Tibial nerve (tissue), 4 donors: ENCODE data around the gene SLIT3.
"Not testable (repeated sequence)": the region's sequence is repeated elsewhere in the genome, so short reads cannot be mapped to it uniquely, and the experiment has no call there.

ENCODE experiments used
- CTCF ChIP-seq, 5 experiments: fragments of 200-600 bp in 3 of 5; fragments of 450-650 bp in 2 of 5; sonication (generic) in 3 of 5; IDR thresholded peaks; one replicate each; pipeline ENCODE4 v1.5.1; 2016 to 2019; ENCODE audit warnings: antibody characterized with exemption in 5 of 5, mild to moderate bottlenecking in 3 of 5, moderate library complexity in 2 of 5
- EP300 ChIP-seq, 2 donors: sonication (generic); formaldehyde crosslinking; IDR thresholded peaks; one replicate each; pipeline ENCODE4 v1.6.1; 2017; ENCODE audit warnings: antibody characterized with exemption in 2 of 2, mild to moderate bottlenecking in 1 of 2
- POLR2A ChIP-seq, 2 donors: fragments of 450-650 bp; IDR thresholded peaks; one replicate each; pipeline ENCODE4 v1.6.1; 2017; ENCODE audit warnings: antibody characterized with exemption in 2 of 2, mild to moderate bottlenecking in 2 of 2, moderate library complexity in 2 of 2

DNA sequence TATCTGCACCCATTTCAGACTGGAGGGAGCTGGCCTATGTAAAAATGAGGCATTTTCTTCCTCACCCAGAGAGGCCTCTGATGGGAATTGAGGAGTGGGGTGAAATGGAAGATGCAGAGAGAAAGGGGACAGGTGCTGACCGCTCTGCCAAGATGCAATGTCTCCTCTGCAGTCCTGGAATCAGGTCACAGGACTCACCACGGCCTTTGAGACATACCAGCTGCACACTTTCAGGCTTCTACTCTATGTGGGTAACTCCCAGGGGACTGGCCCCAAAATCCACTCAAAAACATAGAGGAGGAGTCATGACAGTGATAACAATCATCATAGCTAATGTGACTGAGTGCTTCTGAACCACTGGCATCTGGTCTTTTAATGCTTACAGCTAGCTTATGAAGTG is 558.6 kb downstream of the SLIT3 start:
- not testable (repeated sequence) for TF ChIP-seq CTCF, EP300, POLR2A (IDR thresholded peaks at IDR 0.05)
